ENCODE measurements around the gene SERINC3. TPM values are rescaled to one million over a fixed set of nuclear protein-coding genes. Genes with fewer than 3 reads are reported as not detected.

SERINC3 gene
- total RNA-seq, 2 donors from 2014 or later: 75.6 to 91.3 TPM

- Histone ChIP-seq H3K9ac (ENCODE audit: extremely low read depth, low read length, poor library complexity, severe bottlenecking) (no peak overlapping the region), H3K27me3 (ENCODE audit: control insufficient read depth, insufficient read depth, low read length, poor library complexity, severe bottlenecking) (no peaks in the 10 kb centered on the region), H3K4me3 (ENCODE audit: low read length) (no peak overlapping the region), H3K36me3 (ENCODE audit: control insufficient read depth, insufficient read depth, low read length) (no peaks in the 10 kb centered on the region), H3K9me3 (ENCODE audit: control insufficient read depth, low read length) (peaks cover 4% of the 10 kb centered on the region), H3K27ac (ENCODE audit: low read depth, low read length) (no peak overlapping the region), H3K4me1 (ENCODE audit: control insufficient read depth, insufficient read depth, low read length) (peaks cover 5% of the 10 kb centered on the region)
- Mint-ChIP-seq H3K4me3 (no peak overlapping the region), H3K4me1 (peaks cover 3% of the 10 kb centered on the region), H3K27ac (no peak overlapping the region), H3K9me3 (no peaks in the 10 kb centered on the region), H3K36me3 (ENCODE audit: low read depth) (peaks cover 6% of the 10 kb centered on the region), H3K27me3 (ENCODE audit: insufficient read depth) (no peaks in the 10 kb centered on the region)
- WGBS, 2 experiments (ENCODE audit: insufficient coverage in 1 of 2, insufficient read length in 1 of 2): 97 to 100% methylated on average over 1 to 2 of the region's 2 CpGs
- DNase-seq: no peak
- TF ChIP-seq, protein P1, sequence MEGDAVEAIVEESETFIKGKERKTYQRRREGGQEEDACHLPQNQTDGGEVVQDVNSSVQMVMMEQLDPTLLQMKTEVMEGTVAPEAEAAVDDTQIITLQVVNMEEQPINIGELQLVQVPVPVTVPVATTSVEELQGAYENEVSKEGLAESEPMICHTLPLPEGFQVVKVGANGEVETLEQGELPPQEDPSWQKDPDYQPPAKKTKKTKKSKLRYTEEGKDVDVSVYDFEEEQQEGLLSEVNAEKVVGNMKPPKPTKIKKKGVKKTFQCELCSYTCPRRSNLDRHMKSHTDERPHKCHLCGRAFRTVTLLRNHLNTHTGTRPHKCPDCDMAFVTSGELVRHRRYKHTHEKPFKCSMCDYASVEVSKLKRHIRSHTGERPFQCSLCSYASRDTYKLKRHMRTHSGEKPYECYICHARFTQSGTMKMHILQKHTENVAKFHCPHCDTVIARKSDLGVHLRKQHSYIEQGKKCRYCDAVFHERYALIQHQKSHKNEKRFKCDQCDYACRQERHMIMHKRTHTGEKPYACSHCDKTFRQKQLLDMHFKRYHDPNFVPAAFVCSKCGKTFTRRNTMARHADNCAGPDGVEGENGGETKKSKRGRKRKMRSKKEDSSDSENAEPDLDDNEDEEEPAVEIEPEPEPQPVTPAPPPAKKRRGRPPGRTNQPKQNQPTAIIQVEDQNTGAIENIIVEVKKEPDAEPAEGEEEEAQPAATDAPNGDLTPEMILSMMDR (conservative IDR thresholded peaks at IDR 0.05): no peak
Measured at GRCh38 chr20:44560229-44560628, 38.4 kb upstream of the SERINC3 start.

DNA sequence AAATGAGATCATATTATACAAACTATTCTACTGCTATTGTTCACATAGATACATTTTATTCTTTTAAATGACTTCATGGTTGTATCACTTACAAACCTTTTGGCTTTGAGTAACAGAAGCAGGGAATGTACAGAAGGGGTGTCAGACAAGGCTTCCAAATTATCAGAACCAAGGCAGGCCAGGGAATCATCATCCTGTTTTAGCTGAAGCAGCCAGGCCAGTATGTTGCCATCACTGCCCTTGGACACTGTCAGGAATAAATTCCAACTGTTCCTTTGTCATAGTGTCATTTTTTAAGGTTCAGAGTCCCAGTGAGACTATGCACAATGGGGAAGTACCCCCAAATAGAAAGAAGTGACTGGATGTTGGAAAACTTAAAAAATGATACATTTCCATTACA is 37.4 kb upstream of the SERINC3 start:
- H3K9ac ChIP-seq (ENCODE audit: extremely low read depth, low read length, poor library complexity, severe bottlenecking): no peak overlapping the region
- no peak overlapping the region for H3K4me3 Mint-ChIP-seq
- no peaks in the 10 kb centered on the region for H3K9me3 Mint-ChIP-seq
- no peak overlapping the region for H3K27ac ChIP-seq (ENCODE audit: low read depth, low read length)
- H3K4me1 Mint-ChIP-seq: peaks cover 7% of the 10 kb centered on the region
- H3K27me3 ChIP-seq (ENCODE audit: control insufficient read depth, insufficient read depth, low read length, poor library complexity, severe bottlenecking): no peaks in the 10 kb centered on the region
- DNase-seq: no peak
- no peak overlapping the region for H3K27ac Mint-ChIP-seq
- H3K36me3 Mint-ChIP-seq (ENCODE audit: low read depth): peaks cover 6% of the 10 kb centered on the region
- H3K4me3 ChIP-seq (ENCODE audit: low read length): no peak overlapping the region
- TF ChIP-seq, protein P1 (conservative IDR thresholded peaks at IDR 0.05): no peak
- H3K27me3 Mint-ChIP-seq (ENCODE audit: insufficient read depth): no peaks in the 10 kb centered on the region
- peaks cover 5% of the 10 kb centered on the region for H3K4me1 ChIP-seq (ENCODE audit: control insufficient read depth, insufficient read depth, low read length)
- peaks cover 4% of the 10 kb centered on the region for H3K9me3 ChIP-seq (ENCODE audit: control insufficient read depth, low read length)
- H3K36me3 ChIP-seq (ENCODE audit: control insufficient read depth, insufficient read depth, low read length): no peaks in the 10 kb centered on the region

DNA sequence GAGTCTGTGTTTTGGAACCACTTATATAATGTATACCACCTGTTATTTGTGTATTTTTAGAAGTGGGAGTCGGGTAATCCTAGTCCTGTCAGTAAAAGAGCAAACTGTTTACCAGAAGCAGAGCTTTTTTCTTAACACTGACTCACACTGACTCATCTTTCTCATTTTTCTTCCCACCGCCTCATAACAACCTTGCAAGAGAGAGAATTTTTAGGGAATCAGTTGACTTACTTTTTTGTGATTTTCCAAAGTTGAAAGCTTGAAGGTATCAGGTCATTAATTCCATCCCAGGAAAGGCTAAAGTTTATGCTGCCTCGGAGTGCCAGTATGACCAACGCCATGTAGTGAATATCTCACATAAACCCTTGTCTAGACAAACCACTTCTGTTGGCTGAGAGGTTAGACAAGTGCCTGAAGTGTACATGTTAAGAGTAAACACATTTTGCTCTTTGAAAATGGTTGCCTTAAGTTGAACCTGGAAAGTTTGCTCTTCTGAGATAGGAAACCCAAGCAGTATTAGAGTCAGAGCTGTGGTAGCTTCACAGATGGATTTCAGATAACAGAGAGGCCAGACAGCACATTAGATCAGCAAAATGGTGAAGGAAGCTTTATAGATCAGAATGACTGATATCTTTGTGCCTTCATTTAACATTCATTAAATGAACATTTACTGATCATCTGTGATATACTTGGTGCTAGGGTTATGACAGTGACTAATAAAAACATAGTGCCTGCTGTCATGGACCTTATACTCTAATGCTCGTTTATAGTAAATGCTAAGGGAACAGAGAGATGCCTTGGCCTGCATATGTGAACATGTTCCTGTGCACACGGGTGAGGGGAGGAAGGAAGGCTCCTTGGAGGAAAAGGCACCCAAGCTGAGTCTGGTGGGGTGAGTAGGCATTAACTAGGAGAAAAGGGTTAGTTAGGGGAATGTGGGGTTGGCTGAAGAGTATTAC is 31.4 kb upstream of the SERINC3 start:
- Mint-ChIP-seq H3K27me3 (ENCODE audit: insufficient read depth) (no peaks in the 10 kb centered on the region), H3K4me1 (peaks cover 24% of the 10 kb centered on the region), H3K36me3 (ENCODE audit: low read depth) (no peaks in the 10 kb centered on the region), H3K27ac (peak overlapping the region; percentile 50), H3K9me3 (no peaks in the 10 kb centered on the region), H3K4me3 (no peak overlapping the region)
- 84 to 95% methylated on average over 2 to 5 of the region's 6 CpGs for whole genome bisulfite sequencing, 2 experiments (ENCODE audit: insufficient coverage in 1 of 2, insufficient read length in 1 of 2)
- Histone ChIP-seq H3K4me3 (ENCODE audit: low read length) (no peak overlapping the region), H3K9ac (ENCODE audit: extremely low read depth, low read length, poor library complexity, severe bottlenecking) (no peak overlapping the region), H3K27me3 (ENCODE audit: control insufficient read depth, insufficient read depth, low read length, poor library complexity, severe bottlenecking) (no peaks in the 10 kb centered on the region), H3K27ac (ENCODE audit: low read depth, low read length) (no peak overlapping the region), H3K9me3 (ENCODE audit: control insufficient read depth, low read length) (peaks cover 4% of the 10 kb centered on the region), H3K36me3 (ENCODE audit: control insufficient read depth, insufficient read depth, low read length) (no peaks in the 10 kb centered on the region), H3K4me1 (ENCODE audit: control insufficient read depth, insufficient read depth, low read length) (peaks cover 4% of the 10 kb centered on the region)
- DNase-seq: no peak
- TF ChIP-seq, protein P1 (conservative IDR thresholded peaks at IDR 0.05): no peak
